HepG2 (cell line): Measurements from ENCODE around the gene ASAP2. TPM values are rescaled to one million over a fixed set of nuclear protein-coding genes. Genes with fewer than 3 reads are reported as not detected.
"Not testable (repeated sequence)": the region's sequence is repeated elsewhere in the genome, so short reads cannot be mapped to it uniquely, and the experiment has no call there.

ENCODE experiments used
- ATAC-seq: fragments of 200-7000 bp; cut with Tn5 transposase; 3 replicates; pipeline ENCODE4 v1.9.1; 2020; ENCODE audit warnings: mild to moderate bottlenecking, moderate library complexity
- BruUV-seq: library from RNA; stranded (reverse); fragments of 400-500 nt; replicated peaks from 2 replicates; lab custom pipeline; 2021; lab: Mats Ljungman, UMichigan
- CTCF ChIA-PET: fragments of 300-600 bp; formaldehyde crosslinking; extraction: SDS; loops from one replicate; lab custom pipeline; 2021; ENCODE audit warnings: low total read pairs, inconsistent platforms, low intra/inter-chr PET ratio; lab: Yijun Ruan, JAX
- POLR2A ChIA-PET: fragments of 350-600 bp; sonication (Branson Sonifier 250); formaldehyde crosslinking; loops from one replicate; lab custom pipeline; 2020; ENCODE audit warnings: antibody characterized with exemption, inconsistent platforms; lab: Yijun Ruan, JAX
- DNase-seq: peaks from one replicate; pipeline ENCODE4 v3.0.0-alpha.2; 2015; ENCODE audit warnings: low spot score
- FAIRE-seq: peaks from 3 replicates; lab custom pipeline; 2011; peaks lifted over from hg19 to GRCh38; lab: Jason Lieb, UNC
- H2AFZ ChIP-seq: one replicate; pipeline ENCODE4 v1.6.1; 2011; ENCODE audit warnings: low read length, inconsistent platforms
- H3K27ac ChIP-seq: fragments of 300-600 bp; 3 replicates; pipeline ENCODE4 v1.8.0; 2011; ENCODE audit warnings: mixed run types, mild to moderate bottlenecking, mixed read lengths, low read length, inconsistent platforms; ENCODE audit not compliant: insufficient read depth; ENCODE audit errors: extremely low read length
- H3K27me3 ChIP-seq, 2 experiments: fragments of 200-600 bp in 1 of 2; 2 replicates in 1 of 2; 3 replicates in 1 of 2; pipeline versions ENCODE4 v1.6.0 to v1.8.0; 2011; ENCODE audit warnings: low read length in 2 of 2, mild to moderate bottlenecking in 2 of 2, moderate library complexity in 2 of 2, inconsistent platforms in 1 of 2; ENCODE audit not compliant: insufficient read depth in 2 of 2, control insufficient read depth in 1 of 2
- H3K36me3 ChIP-seq, 2 experiments: fragments of 200-600 bp in 1 of 2; replicated peaks in 1 of 2; 2 replicates in 1 of 2; 3 replicates in 1 of 2; pipeline versions ENCODE4 v1.5.1 to v1.8.0; 2011; ENCODE audit warnings: low read length in 2 of 2, inconsistent platforms in 1 of 2; ENCODE audit not compliant: insufficient read depth in 2 of 2, control insufficient read depth in 1 of 2
- H3K4me1 ChIP-seq: 2 replicates; pipeline ENCODE4 v1.5.1; 2012; ENCODE audit warnings: low read length, inconsistent platforms; ENCODE audit not compliant: insufficient read depth
- H3K4me2 ChIP-seq: 2 replicates; pipeline ENCODE4 v1.6.0; 2011; ENCODE audit warnings: low read depth, low read length, inconsistent platforms
- H3K4me3 ChIP-seq, 3 experiments: fragments of 200-600 bp in 1 of 3; sonication (generic), shearing (Covaris generic) in 1 of 3; replicated peaks in 1 of 3; 2 replicates each; pipeline ENCODE4 v1.5.1; 2011 to 2016; ENCODE audit warnings: low read length in 3 of 3, inconsistent platforms in 2 of 3, low read depth in 2 of 3, mild to moderate bottlenecking in 2 of 3, control low read depth in 1 of 3, mixed read lengths in 1 of 3; ENCODE audit not compliant: insufficient read depth in 1 of 3
- H3K79me2 ChIP-seq: one replicate; pipeline ENCODE4 v1.6.1; 2011; ENCODE audit warnings: low read length, inconsistent platforms; ENCODE audit not compliant: insufficient read depth
- H3K9ac ChIP-seq: 2 replicates; pipeline ENCODE4 v1.6.0; 2011; ENCODE audit warnings: mild to moderate bottlenecking, low read depth, low read length, inconsistent platforms; ENCODE audit not compliant: insufficient read depth
- H3K9me3 ChIP-seq: 2 replicates; pipeline ENCODE4 v1.5.1; 2012; ENCODE audit warnings: mild to moderate bottlenecking, low read length
- H4K20me1 ChIP-seq: 2 replicates; pipeline ENCODE4 v1.6.0; 2011; ENCODE audit warnings: inconsistent platforms, mild to moderate bottlenecking, low read length, moderate library complexity; ENCODE audit not compliant: insufficient read depth
- FOXA1 ChIP-seq, 2 experiments: fragments of 450-650 bp in 1 of 2; sonication (generic) in 1 of 2; formaldehyde crosslinking in 1 of 2; IDR thresholded peaks; 2 replicates each; pipeline versions ENCODE4 v1.4.0 to v1.6.1; 2016 to 2020; ENCODE audit warnings: missing genetic modification reagents in 1 of 2
- GTF2F1 ChIP-seq: fragments of 150-350 bp; IDR thresholded peaks from 2 replicates; pipeline ENCODE4 v1.6.1; 2014; ENCODE audit warnings: low read length
- KMT2A ChIP-seq: sonication (generic); formaldehyde crosslinking; IDR thresholded peaks from 2 replicates; pipeline ENCODE4 v1.4.0; 2020; ENCODE audit warnings: missing genetic modification reagents
- POGK ChIP-seq: sonication (generic); formaldehyde crosslinking; conservative IDR thresholded peaks from 2 replicates; pipeline ENCODE4 v1.8.0; 2022; ENCODE audit warnings: mild to moderate bottlenecking, moderate library complexity, missing genetic modification reagents
- POLR2A ChIP-seq, 2 experiments: IDR thresholded peaks; 2 replicates each; pipeline ENCODE4 v1.6.1; 2011; ENCODE audit warnings: low read depth in 2 of 2, low read length in 2 of 2, mild to moderate bottlenecking in 1 of 2, moderate library complexity in 1 of 2; ENCODE audit not compliant: insufficient read depth in 1 of 2
- ZNF350 ChIP-seq: sonication (generic); formaldehyde crosslinking; IDR thresholded peaks from 2 replicates; pipeline ENCODE4 v1.4.0; 2020; ENCODE audit warnings: mild to moderate bottlenecking, low read depth, missing genetic modification reagents, borderline replicate concordance
- WGBS: methylation state at CpG from one replicate; pipeline ENCODE4 v1.1.6; 2017; ENCODE audit warnings: low lambda C conversion rate; 5-methylcytosine and 5-hydroxymethylcytosine counted together
- in situ Hi-C: cut with HindIII; loops from 2 replicates; pipeline ENCODE4 v1.10.0; 2017; ENCODE audit warnings: low pct_unique_long_range_greater_than_20kb; ENCODE audit not compliant: extremely low pct_ligation_motif_present
- intact Hi-C: fragments of 100-400 bp; cut with micrococcal nuclease; formaldehyde crosslinking; loops from one replicate; pipeline ENCODE4 v1.10.0; 2022; ENCODE audit not compliant: unreplicated experiment
- polyA plus RNA-seq, 8 experiments: library from polyadenylated mRNA; depleted of rRNA in 3 of 8; stranded (reverse) in 7 of 8; unstranded in 1 of 8; fragments of >200 nt; fragmentation: Illumina TruSeq in 4 of 8; extraction: Trizol in 4 of 8; gene quantifications; 2 replicates each; pipeline versions ENCODE4 v1.2.1 to v1.2.3, GENCODE V29; 2011 to 2016; ENCODE audit warnings: low read depth in 4 of 8, missing spikeins in 1 of 8, mixed read lengths in 1 of 8; ENCODE audit not compliant: insufficient read depth in 1 of 8
- total RNA-seq, 5 experiments: library from RNA; depleted of rRNA; stranded (reverse); fragments of >200 nt; fragmentation: Illumina TruSeq; extraction: Trizol; gene quantifications; 2 replicates each; pipeline ENCODE4 v1.2.3, GENCODE V29; 2016; ENCODE audit warnings: low read depth in 1 of 5
- TF ChIP-seq, protein P1 (sequence below): sonication (generic); formaldehyde crosslinking; IDR thresholded peaks from 2 replicates; pipeline ENCODE4 v1.8.0; 2023; ENCODE audit warnings: mild to moderate bottlenecking, missing genetic modification reagents

ASAP2 gene
- total and polyA plus RNA-seq, 2 of the 13 experiments (the other 11 are each of a cell fraction or from before 2014, with no cell fraction given): 7.3 to 22.3 TPM

DNA sequence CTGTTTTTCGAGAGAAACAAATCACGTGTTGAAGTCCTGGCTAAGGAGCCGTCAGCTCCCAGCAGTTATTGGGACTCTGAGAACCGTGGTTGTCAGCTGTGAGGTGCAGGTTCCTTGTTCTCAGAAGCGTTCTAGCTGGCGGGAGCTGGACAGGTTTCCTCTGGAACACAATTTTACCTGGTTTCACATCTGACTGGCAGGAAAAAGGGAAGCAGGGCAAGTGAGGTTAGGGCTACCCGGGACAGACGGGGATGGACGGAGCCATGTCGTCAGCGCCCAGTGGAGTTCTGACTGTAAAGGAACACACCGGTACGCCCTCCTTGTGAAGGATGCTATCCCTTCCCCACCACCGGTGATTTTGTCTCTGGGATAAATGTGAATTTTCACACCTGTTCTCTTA lies 190.6 kb downstream of the ASAP2 start:
- H3K9me3 ChIP-seq: no peaks in the 10 kb centered on the region
- H3K79me2 ChIP-seq: no peaks in the 10 kb centered on the region
- in situ Hi-C loops: no loop called here
- ChIA-PET CTCF (no interaction called here), POLR2A (no interaction called here)
- no peak overlapping the region for H2AFZ ChIP-seq
- FAIRE-seq: no peak
- no TSS peak for BruUV-seq
- no peak overlapping the region for H3K9ac ChIP-seq
- H3K4me2 ChIP-seq: no peak overlapping the region
- TF ChIP-seq ZNF350 (CRISPR knock-in tag) (no peak), POGK (CRISPR knock-in tag) (no peak), FOXA1 (IDR thresholded peaks at IDR 0.05) (no peak), FOXA1 (CRISPR knock-in tag; IDR thresholded peaks at IDR 0.05) (no peak), KMT2A (CRISPR knock-in tag) (no peak), POLR2A (IDR thresholded peaks at IDR 0.05; ENCODE audit: insufficient read depth in 1 of 2, low read depth in 2 of 2, low read length in 2 of 2) (no peak), GTF2F1 (no peak)
- TF ChIP-seq, protein P1, sequence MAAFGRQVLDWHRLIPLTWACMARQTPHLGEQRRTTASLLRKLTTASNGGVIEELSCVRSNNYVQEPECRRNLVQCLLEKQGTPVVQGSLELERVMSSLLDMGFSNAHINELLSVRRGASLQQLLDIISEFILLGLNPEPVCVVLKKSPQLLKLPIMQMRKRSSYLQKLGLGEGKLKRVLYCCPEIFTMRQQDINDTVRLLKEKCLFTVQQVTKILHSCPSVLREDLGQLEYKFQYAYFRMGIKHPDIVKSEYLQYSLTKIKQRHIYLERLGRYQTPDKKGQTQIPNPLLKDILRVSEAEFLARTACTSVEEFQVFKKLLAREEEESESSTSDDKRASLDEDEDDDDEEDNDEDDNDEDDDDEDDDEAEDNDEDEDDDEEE: no peak
- no peak for ATAC-seq
- intact Hi-C loops: no loop called here
- WGBS: 96% methylated on average over 14 of the region's 14 CpGs
- no peak for DNase-seq
- H3K27me3 ChIP-seq: no peaks in the 10 kb centered on the region
- H3K4me1 ChIP-seq: no peaks in the 10 kb centered on the region
- H3K36me3 ChIP-seq: peaks cover 12 to 19% of the 10 kb centered on the region in 2 experiments; a peak in 4 of 5 replicates
- no peak overlapping the region for H3K27ac ChIP-seq
- H3K4me3 ChIP-seq: no peak overlapping the region
- no peaks in the 10 kb centered on the region for H4K20me1 ChIP-seq

DNA sequence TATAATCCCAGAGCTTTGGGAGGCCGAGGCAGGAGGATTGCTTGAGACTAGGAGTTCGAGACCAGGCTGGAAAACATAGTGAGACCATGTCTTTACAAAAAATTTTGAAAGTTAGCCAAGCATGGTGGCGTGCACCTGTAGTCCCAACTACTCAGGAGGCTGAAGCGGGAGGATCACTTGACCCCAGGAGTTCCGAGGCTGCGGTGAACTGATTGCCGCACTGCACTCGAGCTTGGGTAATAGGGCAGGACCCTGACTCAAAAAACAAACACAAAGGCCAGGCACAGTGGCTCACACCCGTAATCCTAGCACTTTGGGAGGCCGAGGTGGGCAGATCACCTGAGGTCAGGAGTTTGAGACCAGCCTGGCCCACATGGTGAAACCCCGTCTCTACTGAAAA lies 191.6 kb downstream of the ASAP2 start:
- H2AFZ ChIP-seq, DNase-seq, CTCF ChIA-PET, intact Hi-C loops, H3K27ac ChIP-seq, BruUV-seq, H4K20me1 ChIP-seq, H3K9me3 ChIP-seq, H3K27me3 ChIP-seq, H3K4me2 ChIP-seq, FAIRE-seq, H3K4me3 ChIP-seq, in situ Hi-C loops, H3K9ac ChIP-seq, ATAC-seq, H3K4me1 ChIP-seq, H3K79me2 ChIP-seq: not testable (repeated sequence)
- 96% methylated on average over 11 of the region's 11 CpGs for WGBS
- H3K36me3 ChIP-seq: peaks cover 12 to 19% of the 10 kb centered on the region in 2 experiments; a peak in 4 of 5 replicates
- POLR2A ChIA-PET: interaction anchor here (1.0 kb wide), 1 partner anchor 18 kb away, joined by 4 read pairs; no protein-coding TSS in a partner anchor
